Osteoblast (primary cell): ENCODE results near the gene JAG2. TPM values are rescaled to one million over a fixed set of nuclear protein-coding genes. Genes with fewer than 3 reads are reported as not detected.
A peak's percentile ranks its signal among the peaks of the same experiment; 100 is the strongest.

Source experiments
- DNase-seq: peaks from one replicate; pipeline ENCODE4 v3.0.0; 2011; ENCODE audit warnings: low spot score, mixed read lengths; ENCODE audit not compliant: insufficient read length; ENCODE audit errors: missing footprints
- H2AFZ ChIP-seq: 2 replicates; pipeline ENCODE4 v1.6.0; 2011; ENCODE audit warnings: mild to moderate bottlenecking, low read length
- H3K27ac ChIP-seq: 2 replicates; pipeline ENCODE4 v1.5.1; 2011; ENCODE audit warnings: mild to moderate bottlenecking, low read depth, low read length, moderate library complexity
- H3K27me3 ChIP-seq: 2 replicates; pipeline ENCODE4 v1.6.0; 2012; ENCODE audit warnings: mild to moderate bottlenecking, control low read depth, inconsistent platforms, low read length, moderate library complexity; ENCODE audit not compliant: insufficient read depth
- H3K36me3 ChIP-seq: 2 replicates; pipeline ENCODE4 v1.5.1; 2011; ENCODE audit warnings: mild to moderate bottlenecking, low read length, control low read depth, moderate library complexity; ENCODE audit not compliant: insufficient read depth
- H3K4me1 ChIP-seq: 2 replicates; pipeline ENCODE4 v1.5.1; 2011; ENCODE audit warnings: mild to moderate bottlenecking, low read length, control low read depth, moderate library complexity; ENCODE audit not compliant: insufficient read depth
- H3K4me2 ChIP-seq: 2 replicates; pipeline ENCODE4 v1.6.0; 2011; ENCODE audit warnings: mild to moderate bottlenecking, low read length; ENCODE audit not compliant: insufficient read depth
- H3K4me3 ChIP-seq: fragments of 200-600 bp; sonication (generic); 3 replicates; pipeline ENCODE4 v1.5.1; 2012; ENCODE audit warnings: mild to moderate bottlenecking, low read length, inconsistent platforms; ENCODE audit not compliant: insufficient read depth
- H3K79me2 ChIP-seq: 2 replicates; pipeline ENCODE4 v1.6.0; 2012; ENCODE audit warnings: mild to moderate bottlenecking, low read length, control low read depth, inconsistent platforms; ENCODE audit not compliant: insufficient read depth
- H3K9me3 ChIP-seq: 2 replicates; pipeline ENCODE4 v1.5.1; 2011; ENCODE audit warnings: low read depth, low read length, control low read depth
- H4K20me1 ChIP-seq: 2 replicates; pipeline ENCODE4 v1.6.0; 2012; ENCODE audit warnings: mild to moderate bottlenecking, low read length, control low read depth; ENCODE audit not compliant: insufficient read depth
- CTCF ChIP-seq: IDR thresholded peaks from 2 replicates; pipeline ENCODE4 v1.5.1; 2011; ENCODE audit warnings: mild to moderate bottlenecking, low read depth, low read length, moderate library complexity; ENCODE audit errors: extremely low read depth
- total RNA-seq: library from RNA; depleted of rRNA; stranded (reverse); fragments of >200 nt; gene quantifications from 2 replicates; pipeline ENCODE4 v1.2.3, GENCODE V29; 2012

Gene JAG2
- total RNA-seq, 1 donor: 3.3 TPM

- peak overlapping the region; percentile 84 for H3K4me2 ChIP-seq
- H3K27ac ChIP-seq: no peak overlapping the region
- H3K4me3 ChIP-seq: peak overlapping the region; percentile 82
These were observed 74.2 kb downstream of the JAG2 start for GRCh38 chr14:105094193-105094907.

GRCh38 chr14:105093431-105094192 is 75.0 kb downstream of the JAG2 start:
- H3K79me2 ChIP-seq: no peaks in the 10 kb centered on the region
- H2AFZ ChIP-seq: peak overlapping the region; percentile 76
- peak; percentile 94 for DNase-seq
- no peaks in the 10 kb centered on the region for H3K36me3 ChIP-seq
- no peak overlapping the region for H3K27ac ChIP-seq
- H3K4me3 ChIP-seq: peak overlapping the region; percentile 82
- peaks cover 12% of the 10 kb centered on the region for H4K20me1 ChIP-seq
- peak overlapping the region; percentile 84 for H3K4me2 ChIP-seq
- peaks cover 27% of the 10 kb centered on the region for H3K4me1 ChIP-seq
- no peaks in the 10 kb centered on the region for H3K27me3 ChIP-seq
- no peaks in the 10 kb centered on the region for H3K9me3 ChIP-seq
- no peak for TF ChIP-seq CTCF

More at GRCh38 chr14:105094193-105094907, 74.2 kb downstream of the JAG2 start:
- peak; percentile 74 for DNase-seq
- Histone ChIP-seq H3K9me3 (no peaks in the 10 kb centered on the region), H3K79me2 (no peaks in the 10 kb centered on the region), H2AFZ (peak overlapping the region; percentile 76), H3K27me3 (no peaks in the 10 kb centered on the region), H4K20me1 (peaks cover 12% of the 10 kb centered on the region), H3K4me1 (peaks cover 22% of the 10 kb centered on the region), H3K36me3 (no peaks in the 10 kb centered on the region)
- no peak for TF ChIP-seq CTCF

GRCh38 chr14:105093038-105093430 is 75.5 kb downstream of the JAG2 start:
- Histone ChIP-seq H2AFZ (no peak overlapping the region), H3K4me3 (peak overlapping the region; percentile 82), H3K4me1 (peaks cover 28% of the 10 kb centered on the region), H4K20me1 (peaks cover 12% of the 10 kb centered on the region), H3K27me3 (no peaks in the 10 kb centered on the region), H3K4me2 (peak overlapping the region; percentile 84), H3K27ac (no peak overlapping the region), H3K79me2 (no peaks in the 10 kb centered on the region), H3K9me3 (no peaks in the 10 kb centered on the region), H3K36me3 (no peaks in the 10 kb centered on the region)
- no peak for TF ChIP-seq CTCF
- peak; percentile 98 for DNase-seq
